GM12878 (cell line): Measurements from ENCODE around the gene NSG2. TPM values are rescaled to one million over a fixed set of nuclear protein-coding genes. Genes with fewer than 3 reads are reported as not detected.

Source experiments
- ATAC-seq: fragments of 200-7000 bp; cut with Tn5 transposase; 3 replicates; pipeline ENCODE4 v1.9.1; 2020; ENCODE audit warnings: mild to moderate bottlenecking, moderate library complexity
- BruUV-seq: library from RNA; stranded (reverse); fragments of 400-500 nt; replicated peaks from 2 replicates; lab custom pipeline; 2021; lab: Mats Ljungman, UMichigan
- CTCF ChIA-PET: fragments of 300-600 bp; sonication (Branson Sonifier 250); formaldehyde crosslinking; extraction: SDS; loops from one replicate; lab custom pipeline; 2021; ENCODE audit warnings: inconsistent platforms; lab: Yijun Ruan, JAX
- POLR2A ChIA-PET: fragments of 350-600 bp; formaldehyde crosslinking; extraction: SDS; loops from one replicate; lab custom pipeline; 2021; ENCODE audit warnings: inconsistent platforms; lab: Charles Lee
- RAD21 ChIA-PET: fragments of 300-600 bp; sonication (Branson Sonifier 250); formaldehyde crosslinking; loops from one replicate; lab custom pipeline; 2023; ENCODE audit warnings: antibody characterized with exemption; ENCODE audit not compliant: unreplicated experiment; lab: Charles Lee
- SMC1A ChIA-PET: fragments of 300-600 bp; sonication (Branson Sonifier 250); formaldehyde crosslinking; loops from one replicate; lab custom pipeline; 2023; ENCODE audit not compliant: unreplicated experiment, uncharacterized antibody; lab: Charles Lee
- DNase-seq: peaks from one replicate; pipeline ENCODE4 v3.0.0-alpha.2; 2011; ENCODE audit warnings: low read depth, low spot score
- FAIRE-seq: peaks from 3 replicates; lab custom pipeline; 2011; peaks lifted over from hg19 to GRCh38; lab: Jason Lieb, UNC
- H2AFZ ChIP-seq: 2 replicates; pipeline ENCODE4 v1.6.0; 2011; ENCODE audit warnings: low read depth, low read length, control low read depth; ENCODE audit not compliant: control insufficient read depth
- H3K27ac ChIP-seq: 2 replicates; pipeline ENCODE4 v1.5.1; 2011; ENCODE audit warnings: control low read depth; ENCODE audit not compliant: control insufficient read depth, insufficient read depth
- H3K27me3 ChIP-seq, 2 experiments: replicated peaks in 1 of 2; 2 replicates each; pipeline versions ENCODE4 v1.6.0 to v1.6.1; 2011; ENCODE audit warnings: low read length in 1 of 2; ENCODE audit not compliant: control insufficient read depth in 2 of 2, insufficient read depth in 2 of 2
- H3K36me3 ChIP-seq, 2 experiments: 2 replicates each; pipeline ENCODE4 v1.5.1; 2011; ENCODE audit warnings: low read length in 1 of 2; ENCODE audit not compliant: control insufficient read depth in 2 of 2, insufficient read depth in 2 of 2
- H3K4me1 ChIP-seq: 2 replicates; pipeline ENCODE4 v1.6.1; 2011; ENCODE audit warnings: mild to moderate bottlenecking, low read length, moderate library complexity, mixed read lengths; ENCODE audit not compliant: control insufficient read depth, insufficient read depth
- H3K4me2 ChIP-seq: 2 replicates; pipeline ENCODE4 v1.6.0; 2011; ENCODE audit warnings: control low read depth; ENCODE audit not compliant: control insufficient read depth, insufficient read depth
- H3K4me3 ChIP-seq: fragments of 200-600 bp; sonication (generic); 2 replicates; pipeline ENCODE4 v1.5.1; 2016
- H3K79me2 ChIP-seq: 2 replicates; pipeline ENCODE4 v1.6.0; 2011; ENCODE audit warnings: low read length; ENCODE audit not compliant: control insufficient read depth, insufficient read depth
- H3K9ac ChIP-seq: 2 replicates; pipeline ENCODE4 v1.8.0; 2011; ENCODE audit warnings: low read length, control low read depth, mixed read lengths; ENCODE audit not compliant: control insufficient read depth, insufficient read depth
- H3K9me3 ChIP-seq: replicated peaks from 3 replicates; pipeline ENCODE4 v1.5.1; 2011; ENCODE audit warnings: mild to moderate bottlenecking, low read length; ENCODE audit not compliant: control insufficient read depth, insufficient read depth
- H4K20me1 ChIP-seq: 2 replicates; pipeline ENCODE4 v1.6.0; 2011; ENCODE audit not compliant: control insufficient read depth, insufficient read depth
- BHLHE40 ChIP-seq, 2 experiments: fragments of 450-650 bp in 1 of 2; IDR thresholded peaks; 2 replicates each; pipeline ENCODE4 v1.6.1; 2011 to 2017; ENCODE audit warnings: low read depth in 2 of 2, borderline replicate concordance in 1 of 2, improper control_type of control experiment in 1 of 2, low read length in 1 of 2, mild to moderate bottlenecking in 1 of 2
- CBFB ChIP-seq: IDR thresholded peaks from 2 replicates; pipeline ENCODE4 v1.6.1; 2016; ENCODE audit warnings: antibody characterized with exemption, low read depth
- CTCF ChIP-seq, 3 experiments: IDR thresholded peaks in 2 of 3; conservative IDR thresholded peaks in 1 of 3; 2 replicates each; pipeline ENCODE4 v1.5.1; 2011; ENCODE audit warnings: low read depth in 3 of 3, low read length in 3 of 3, mild to moderate bottlenecking in 3 of 3, control low read depth in 2 of 3, moderate library complexity in 2 of 3, inconsistent platforms in 1 of 3, mixed read lengths in 1 of 3; ENCODE audit not compliant: control insufficient read depth in 2 of 3, insufficient read depth in 1 of 3; ENCODE audit errors: extremely low read depth in 1 of 3
- IKZF2 ChIP-seq, 2 experiments: fragments of 450-650 bp; IDR thresholded peaks; 2 replicates each; pipeline ENCODE4 v1.6.1; 2017; ENCODE audit warnings: mild to moderate bottlenecking in 2 of 2, moderate library complexity in 2 of 2
- JUNB ChIP-seq: IDR thresholded peaks from 2 replicates; pipeline ENCODE4 v1.6.1; 2016; ENCODE audit warnings: antibody characterized with exemption, mild to moderate bottlenecking
- POLR2AphosphoS2 ChIP-seq: IDR thresholded peaks from 2 replicates; pipeline ENCODE4 v1.6.1; 2011; ENCODE audit warnings: low read depth, mild to moderate bottlenecking, low read length, improper control_type of control experiment, moderate library complexity
- RBBP5 ChIP-seq: fragments of 200-600 bp; sonication (generic); conservative IDR thresholded peaks from 2 replicates; pipeline ENCODE4 v1.6.1; 2016
- SMAD5 ChIP-seq: IDR thresholded peaks from 2 replicates; pipeline ENCODE4 v1.6.1; 2016; ENCODE audit warnings: antibody characterized with exemption, low read depth
- SREBF1 ChIP-seq: IDR thresholded peaks from 2 replicates; pipeline ENCODE4 v1.6.1; 2012; ENCODE audit warnings: mild to moderate bottlenecking, low read length
- WGBS: methylation state at CpG from one replicate; pipeline ENCODE4 v1.1.6; 2016; ENCODE audit warnings: low lambda C conversion rate; ENCODE audit not compliant: insufficient replicate concordance, insufficient coverage; ENCODE audit errors: missing lambda C conversion rate; 5-methylcytosine and 5-hydroxymethylcytosine counted together
- in situ Hi-C: fragments of 300-500 bp; cut with MboI; formaldehyde crosslinking; loops from 9 replicates; pipeline ENCODE4 v1.14.3; 2018; ENCODE audit warnings: mixed read lengths
- intact Hi-C: fragments of 100-400 bp; cut with micrococcal nuclease; formaldehyde crosslinking; loops from one replicate; pipeline ENCODE4 v1.14.2; 2022; ENCODE audit not compliant: unreplicated experiment
- polyA plus RNA-seq, 11 experiments: library from polyadenylated mRNA; depleted of rRNA in 4 of 11; unstranded in 6 of 11; stranded (reverse) in 5 of 11; fragments of >200 nt; fragmentation: Nextera tagmentation in 4 of 11; fragmentation: Illumina TruSeq in 1 of 11; extraction: Ambion mirVana in 4 of 11; extraction: Trizol in 1 of 11; gene quantifications; 1 replicate in 1 of 11; 2 replicates in 10 of 11; pipeline versions ENCODE4 v1.2.1 to v1.2.3, GENCODE V29; 2011 to 2016; ENCODE audit warnings: inconsistent platforms in 2 of 11, missing spikeins in 2 of 11, low read depth in 1 of 11
- total RNA-seq, 4 experiments: library from RNA; depleted of rRNA in 3 of 4; stranded (reverse); fragments of >200 nt in 3 of 4; fragmentation: Illumina TruSeq in 1 of 4; extraction: Trizol in 1 of 4; gene quantifications; 2 replicates each; pipeline versions ENCODE4 v1.2.1 to v1.2.3, GENCODE V29; 2013 to 2021
- TF ChIP-seq, protein P1 (sequence below): fragments of 150-350 bp; IDR thresholded peaks from 2 replicates; pipeline ENCODE4 v1.6.1; 2014; ENCODE audit warnings: mild to moderate bottlenecking, low read depth, low read length
- TF ChIP-seq, protein P2 (sequence below): fragments of 450-650 bp; IDR thresholded peaks from 2 replicates; pipeline ENCODE4 v1.6.1; 2017; ENCODE audit warnings: low read depth, mild to moderate bottlenecking, moderate library complexity

Gene NSG2
- total and polyA plus RNA-seq, 10 of the 15 experiments (the other 5 are each of a cell fraction or from before 2014, with no cell fraction given), result 0.04 to 0.14 TPM; not detected in 8

GRCh38 chr5:174087783-174088182, 42.3 kb downstream of the NSG2 start (continued):
- TF ChIP-seq, protein P1, sequence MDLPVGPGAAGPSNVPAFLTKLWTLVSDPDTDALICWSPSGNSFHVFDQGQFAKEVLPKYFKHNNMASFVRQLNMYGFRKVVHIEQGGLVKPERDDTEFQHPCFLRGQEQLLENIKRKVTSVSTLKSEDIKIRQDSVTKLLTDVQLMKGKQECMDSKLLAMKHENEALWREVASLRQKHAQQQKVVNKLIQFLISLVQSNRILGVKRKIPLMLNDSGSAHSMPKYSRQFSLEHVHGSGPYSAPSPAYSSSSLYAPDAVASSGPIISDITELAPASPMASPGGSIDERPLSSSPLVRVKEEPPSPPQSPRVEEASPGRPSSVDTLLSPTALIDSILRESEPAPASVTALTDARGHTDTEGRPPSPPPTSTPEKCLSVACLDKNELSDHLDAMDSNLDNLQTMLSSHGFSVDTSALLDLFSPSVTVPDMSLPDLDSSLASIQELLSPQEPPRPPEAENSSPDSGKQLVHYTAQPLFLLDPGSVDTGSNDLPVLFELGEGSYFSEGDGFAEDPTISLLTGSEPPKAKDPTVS, result no peak
- no peak for TF ChIP-seq BHLHE40 (IDR thresholded peaks at IDR 0.05; ENCODE audit: borderline replicate concordance in 1 of 2, low read depth in 2 of 2, low read length in 1 of 2)

- H4K20me1 ChIP-seq, result no peaks in the 10 kb centered on the region
- POLR2A ChIA-PET, result no interaction called here
- DNase-seq (no peak), ATAC-seq (no peak), FAIRE-seq (no peak)
- CTCF ChIA-PET, result no interaction called here
- WGBS, result 44% methylated on average over 10 of the region's 10 CpGs
- TF ChIP-seq JUNB (no peak), SREBF1 (no peak), IKZF2 (IDR thresholded peaks at IDR 0.05) (no peak), RBBP5 (no peak), POLR2AphosphoS2 (no peak), SMAD5 (no peak), CTCF (IDR thresholded peaks at IDR 0.05 in 2 of 3, conservative IDR thresholded peaks at IDR 0.05 in 1 of 3; ENCODE audit: control insufficient read depth in 2 of 3, extremely low read depth in 1 of 3, insufficient read depth in 1 of 3, low read depth in 3 of 3, low read length in 3 of 3) (no peak), CBFB (no peak)
- TF ChIP-seq, protein P2, sequence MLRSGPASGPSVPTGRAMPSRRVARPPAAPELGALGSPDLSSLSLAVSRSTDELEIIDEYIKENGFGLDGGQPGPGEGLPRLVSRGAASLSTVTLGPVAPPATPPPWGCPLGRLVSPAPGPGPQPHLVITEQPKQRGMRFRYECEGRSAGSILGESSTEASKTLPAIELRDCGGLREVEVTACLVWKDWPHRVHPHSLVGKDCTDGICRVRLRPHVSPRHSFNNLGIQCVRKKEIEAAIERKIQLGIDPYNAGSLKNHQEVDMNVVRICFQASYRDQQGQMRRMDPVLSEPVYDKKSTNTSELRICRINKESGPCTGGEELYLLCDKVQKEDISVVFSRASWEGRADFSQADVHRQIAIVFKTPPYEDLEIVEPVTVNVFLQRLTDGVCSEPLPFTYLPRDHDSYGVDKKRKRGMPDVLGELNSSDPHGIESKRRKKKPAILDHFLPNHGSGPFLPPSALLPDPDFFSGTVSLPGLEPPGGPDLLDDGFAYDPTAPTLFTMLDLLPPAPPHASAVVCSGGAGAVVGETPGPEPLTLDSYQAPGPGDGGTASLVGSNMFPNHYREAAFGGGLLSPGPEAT, result no peak
- no peaks in the 10 kb centered on the region for H3K9me3 ChIP-seq
- H3K36me3 ChIP-seq, result no peaks in the 10 kb centered on the region
- no peak overlapping the region for H2AFZ ChIP-seq
- intact Hi-C loops (no loop called here), in situ Hi-C loops (no loop called here)
- SMC1A ChIA-PET, result no interaction called here
- RAD21 ChIA-PET, result no interaction called here
- H3K27me3 ChIP-seq, result no peaks in the 10 kb centered on the region; a peak in 1 of 4 replicates
- no peak overlapping the region for H3K4me2 ChIP-seq
- BruUV-seq, result no TSS peak
- no peak overlapping the region for H3K4me3 ChIP-seq
- H3K79me2 ChIP-seq, result no peaks in the 10 kb centered on the region
- H3K9ac ChIP-seq, result no peak overlapping the region
- H3K4me1 ChIP-seq, result peaks cover 7% of the 10 kb centered on the region
- no peak overlapping the region for H3K27ac ChIP-seq
Measured at GRCh38 chr5:174090129-174090528, 44.6 kb downstream of the NSG2 start.
